GM12891 (cell line): ENCODE data around the gene CAMKMT.

Experiments
- PAX5 ChIP-seq: IDR thresholded peaks from 2 replicates; pipeline ENCODE4 v1.6.1; 2011; ENCODE audit warnings: low read length, moderate library complexity, mild to moderate bottlenecking; ENCODE audit not compliant: insufficient read depth, severe bottlenecking
- POLR2A ChIP-seq: IDR thresholded peaks from 2 replicates; pipeline ENCODE4 v1.6.1; 2011; ENCODE audit warnings: low read depth, low read length, control low read depth
- POLR2AphosphoS5 ChIP-seq: IDR thresholded peaks from 2 replicates; pipeline ENCODE4 v1.6.1; 2011; ENCODE audit warnings: low read depth, low read length, control low read depth
- SPI1 ChIP-seq: IDR thresholded peaks from 2 replicates; pipeline ENCODE4 v1.6.1; 2011; ENCODE audit warnings: low read depth, low read length, control low read depth
- TAF1 ChIP-seq: IDR thresholded peaks from 2 replicates; pipeline ENCODE4 v1.6.1; 2011; ENCODE audit warnings: low read depth, low read length, control low read depth

- TF ChIP-seq POLR2AphosphoS5 (no peak), TAF1 (no peak), POLR2A (no peak), SPI1 (no peak), PAX5 (no peak)
Measured at GRCh38 chr2:44429034-44429433, 67.3 kb downstream of the CAMKMT start.
